Measurements from ENCODE around the gene ASTN2. TPM values are rescaled to one million over a fixed set of nuclear protein-coding genes. Genes with fewer than 3 reads are reported as not detected.

The ASTN2 gene
- total RNA-seq, 1 donor from 2014 or later, result 29.0 TPM

- no peak for DNase-seq (ENCODE audit: low spot score, unreplicated experiment)
- Mint-ChIP-seq H3K4me1 (ENCODE audit: low read depth) (peaks cover 6% of the 10 kb centered on the region), H3K27me3 (no peaks in the 10 kb centered on the region)
Measured at GRCh38 chr9:117266855-117267497, 147.9 kb downstream of the ASTN2 start.

GRCh38 chr9:117265253-117265652, 149.6 kb downstream of the ASTN2 start:
- no peaks in the 10 kb centered on the region for H3K27me3 Mint-ChIP-seq
- H3K4me1 Mint-ChIP-seq (ENCODE audit: low read depth), result peaks cover 6% of the 10 kb centered on the region
- H3K27ac Mint-ChIP-seq, result no peak overlapping the region
- no peaks in the 10 kb centered on the region for H3K9me3 Mint-ChIP-seq (ENCODE audit: low read depth)
- H3K36me3 Mint-ChIP-seq (ENCODE audit: insufficient read depth), result no peaks in the 10 kb centered on the region
- H3K4me3 Mint-ChIP-seq (ENCODE audit: low read depth), result no peak overlapping the region
- TF ChIP-seq, protein P1, sequence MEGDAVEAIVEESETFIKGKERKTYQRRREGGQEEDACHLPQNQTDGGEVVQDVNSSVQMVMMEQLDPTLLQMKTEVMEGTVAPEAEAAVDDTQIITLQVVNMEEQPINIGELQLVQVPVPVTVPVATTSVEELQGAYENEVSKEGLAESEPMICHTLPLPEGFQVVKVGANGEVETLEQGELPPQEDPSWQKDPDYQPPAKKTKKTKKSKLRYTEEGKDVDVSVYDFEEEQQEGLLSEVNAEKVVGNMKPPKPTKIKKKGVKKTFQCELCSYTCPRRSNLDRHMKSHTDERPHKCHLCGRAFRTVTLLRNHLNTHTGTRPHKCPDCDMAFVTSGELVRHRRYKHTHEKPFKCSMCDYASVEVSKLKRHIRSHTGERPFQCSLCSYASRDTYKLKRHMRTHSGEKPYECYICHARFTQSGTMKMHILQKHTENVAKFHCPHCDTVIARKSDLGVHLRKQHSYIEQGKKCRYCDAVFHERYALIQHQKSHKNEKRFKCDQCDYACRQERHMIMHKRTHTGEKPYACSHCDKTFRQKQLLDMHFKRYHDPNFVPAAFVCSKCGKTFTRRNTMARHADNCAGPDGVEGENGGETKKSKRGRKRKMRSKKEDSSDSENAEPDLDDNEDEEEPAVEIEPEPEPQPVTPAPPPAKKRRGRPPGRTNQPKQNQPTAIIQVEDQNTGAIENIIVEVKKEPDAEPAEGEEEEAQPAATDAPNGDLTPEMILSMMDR (IDR thresholded peaks at IDR 0.05; ENCODE audit: unreplicated experiment), result no peak
- no peak for DNase-seq (ENCODE audit: low spot score, unreplicated experiment)

More at GRCh38 chr9:117266855-117267497, 147.9 kb downstream of the ASTN2 start:
- Mint-ChIP-seq H3K36me3 (ENCODE audit: insufficient read depth) (no peaks in the 10 kb centered on the region), H3K4me3 (ENCODE audit: low read depth) (no peak overlapping the region), H3K9me3 (ENCODE audit: low read depth) (no peaks in the 10 kb centered on the region), H3K27ac (no peak overlapping the region)
- TF ChIP-seq, protein P1 (IDR thresholded peaks at IDR 0.05; ENCODE audit: unreplicated experiment), result no peak

GRCh38 chr9:117258184-117258866, 156.5 kb downstream of the ASTN2 start:
- H3K36me3 Mint-ChIP-seq (ENCODE audit: insufficient read depth), result no peaks in the 10 kb centered on the region
- H3K9me3 Mint-ChIP-seq (ENCODE audit: low read depth), result no peaks in the 10 kb centered on the region
- H3K4me3 Mint-ChIP-seq (ENCODE audit: low read depth), result no peak overlapping the region
- TF ChIP-seq, protein P1 (IDR thresholded peaks at IDR 0.05; ENCODE audit: unreplicated experiment), result no peak
- no peaks in the 10 kb centered on the region for H3K27me3 Mint-ChIP-seq
- H3K27ac Mint-ChIP-seq, result no peak overlapping the region
- no peak for DNase-seq (ENCODE audit: low spot score, unreplicated experiment)
- no peaks in the 10 kb centered on the region for H3K4me1 Mint-ChIP-seq (ENCODE audit: low read depth)

DNA sequence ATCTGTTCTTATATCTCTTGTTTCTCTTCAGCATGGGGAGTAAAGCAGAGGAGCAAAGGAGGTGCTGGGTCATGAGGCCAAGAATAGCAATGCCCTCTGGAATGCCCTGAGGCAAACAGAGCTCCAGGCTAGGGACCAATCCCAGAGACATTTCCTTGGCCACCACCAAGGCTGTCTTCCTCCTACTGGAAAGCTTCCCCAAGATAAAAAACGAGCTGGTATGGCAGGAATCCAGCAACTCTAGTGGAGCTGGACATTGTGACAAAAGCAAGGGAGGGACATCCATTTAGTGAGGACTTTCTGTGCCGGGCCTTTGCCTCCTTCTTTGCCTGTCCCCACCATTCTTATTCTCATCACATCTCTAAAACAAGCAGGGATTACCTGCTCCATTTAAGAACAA, 161.6 kb downstream of the ASTN2 start:
- no peak overlapping the region for H3K27ac Mint-ChIP-seq
- DNase-seq (ENCODE audit: low spot score, unreplicated experiment), result no peak
- H3K36me3 Mint-ChIP-seq (ENCODE audit: insufficient read depth), result no peaks in the 10 kb centered on the region
- TF ChIP-seq, protein P1 (IDR thresholded peaks at IDR 0.05; ENCODE audit: unreplicated experiment), result no peak
- no peaks in the 10 kb centered on the region for H3K4me1 Mint-ChIP-seq (ENCODE audit: low read depth)
- no peak overlapping the region for H3K4me3 Mint-ChIP-seq (ENCODE audit: low read depth)
- no peaks in the 10 kb centered on the region for H3K9me3 Mint-ChIP-seq (ENCODE audit: low read depth)
- H3K27me3 Mint-ChIP-seq, result no peaks in the 10 kb centered on the region

DNA sequence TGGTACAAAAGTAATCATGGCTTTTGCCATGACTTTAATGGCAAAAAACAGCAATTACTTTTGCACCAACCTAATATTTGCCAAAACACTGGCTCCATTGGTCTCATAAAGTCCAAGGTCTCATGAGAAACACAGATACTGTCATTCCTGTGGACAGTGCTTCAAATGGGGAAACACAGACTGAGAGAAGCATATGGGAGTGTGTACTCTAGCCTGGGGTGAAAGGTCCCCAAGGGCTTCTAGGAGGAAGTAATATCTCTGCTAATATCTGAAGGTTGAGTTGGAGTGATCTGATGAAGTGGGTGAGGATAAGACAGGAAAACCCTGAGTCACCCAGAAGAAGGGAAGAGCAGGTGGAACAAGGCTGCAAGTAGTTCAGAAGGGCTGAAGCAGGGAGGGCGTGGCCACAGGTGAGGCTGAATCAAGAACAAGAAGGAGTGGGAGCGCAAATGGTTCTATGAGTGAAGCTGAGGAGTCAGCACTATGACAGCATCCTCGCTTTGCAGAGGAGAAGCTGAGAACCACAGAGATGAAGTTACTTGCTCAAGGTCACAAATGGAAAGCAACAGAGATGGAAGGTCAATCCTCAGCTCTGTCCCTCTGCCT, 164.1 kb downstream of the ASTN2 start:
- H3K27ac Mint-ChIP-seq, result no peak overlapping the region
- no peak for DNase-seq (ENCODE audit: low spot score, unreplicated experiment)
- no peaks in the 10 kb centered on the region for H3K36me3 Mint-ChIP-seq (ENCODE audit: insufficient read depth)
- no peak overlapping the region for H3K4me3 Mint-ChIP-seq (ENCODE audit: low read depth)
- TF ChIP-seq, protein P1 (IDR thresholded peaks at IDR 0.05; ENCODE audit: unreplicated experiment), result no peak
- H3K4me1 Mint-ChIP-seq (ENCODE audit: low read depth), result no peaks in the 10 kb centered on the region
- H3K27me3 Mint-ChIP-seq, result no peaks in the 10 kb centered on the region
- no peaks in the 10 kb centered on the region for H3K9me3 Mint-ChIP-seq (ENCODE audit: low read depth)

Measured in progenitor cell of endocrine pancreas (in vitro differentiated cells).